ENCODE results near the gene PDE4D.

PDE4D gene

DNA sequence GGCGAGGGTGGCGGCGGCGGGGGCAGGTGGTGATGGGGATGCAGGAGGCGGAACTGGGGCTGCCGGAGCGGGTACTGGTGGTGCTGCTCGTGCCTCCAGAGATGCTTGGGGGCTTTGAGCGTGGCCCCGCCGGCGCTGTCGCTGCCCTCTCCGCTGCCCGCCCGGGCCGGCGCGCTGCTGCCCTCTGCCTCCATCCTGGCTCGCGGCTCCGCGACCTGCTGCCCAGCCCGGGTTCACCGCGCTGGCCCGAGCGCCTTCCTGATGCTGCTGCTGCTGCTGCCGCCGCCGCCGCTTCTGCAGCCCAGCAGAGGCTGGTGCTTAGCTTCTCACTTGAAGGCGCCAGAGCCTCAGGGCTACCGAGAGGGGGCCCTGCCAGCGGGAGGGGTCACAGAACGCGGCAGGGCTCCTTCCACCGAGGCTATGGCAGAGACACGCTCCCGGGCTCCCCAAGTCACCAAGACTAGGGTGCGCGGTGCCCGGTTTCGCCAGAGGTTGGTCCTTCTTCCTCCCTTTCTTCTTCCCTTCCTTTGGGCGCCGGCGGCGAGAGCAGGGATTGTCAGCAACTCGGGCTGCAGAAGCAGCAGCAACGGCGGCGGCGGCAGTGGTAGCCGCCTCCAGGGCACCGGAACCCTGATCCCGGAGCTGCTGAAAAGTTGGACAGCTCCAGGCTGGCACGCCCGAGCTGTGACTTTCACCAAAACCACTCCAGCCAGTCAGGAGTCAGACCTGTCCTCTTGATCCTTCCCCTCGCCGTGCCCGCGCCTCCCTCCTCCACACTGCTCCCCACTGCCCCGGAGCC, at the start of gene PDE4D:
TSS of gene PDE4D (minus strand) at position 298 of the 799 bp plus-strand sequence.
- H3K36me3 Mint-ChIP-seq (ENCODE audit: low read depth), result no peaks in the 10 kb centered on the region
- peak within 1 kb of the TSS; percentile 57 for H3K4me3 Mint-ChIP-seq
- H3K9me3 Mint-ChIP-seq, result no peaks in the 10 kb centered on the region
- H3K27me3 Mint-ChIP-seq, result peaks cover 36% of the 10 kb centered on the region
- intact Hi-C loops (cut with micrococcal nuclease), result no loop called here
- H3K4me1 Mint-ChIP-seq (ENCODE audit: low read depth), result peaks cover 18% of the 10 kb centered on the region
- no peak within 1 kb of the TSS for H3K27ac Mint-ChIP-seq

DNA sequence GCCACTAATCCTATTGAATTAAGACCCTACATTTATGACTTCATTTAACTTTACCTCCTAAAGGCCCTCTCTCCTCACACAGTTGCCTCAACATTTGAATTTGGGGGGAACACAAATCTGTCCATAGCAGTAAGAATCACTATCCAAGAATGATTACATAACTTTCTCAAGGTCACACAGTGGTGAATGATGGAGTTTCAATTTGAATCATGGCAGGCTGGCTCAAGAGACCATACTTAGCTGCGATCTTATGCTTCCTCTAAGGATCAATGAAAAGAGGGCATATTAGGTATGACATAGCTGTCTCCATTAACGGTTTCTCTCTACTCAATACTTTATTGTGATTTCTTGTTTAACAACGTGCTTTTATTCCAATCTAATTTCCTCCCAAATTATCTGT, 44.1 kb upstream of the PDE4D start:
- H3K27ac Mint-ChIP-seq, result no peak overlapping the region
- no peaks in the 10 kb centered on the region for H3K27me3 Mint-ChIP-seq
- no peaks in the 10 kb centered on the region for H3K4me1 Mint-ChIP-seq (ENCODE audit: low read depth)
- no peaks in the 10 kb centered on the region for H3K9me3 Mint-ChIP-seq
- no peaks in the 10 kb centered on the region for H3K36me3 Mint-ChIP-seq (ENCODE audit: low read depth)
- H3K4me3 Mint-ChIP-seq, result no peak overlapping the region
- intact Hi-C loops (cut with micrococcal nuclease), result no loop called here

DNA sequence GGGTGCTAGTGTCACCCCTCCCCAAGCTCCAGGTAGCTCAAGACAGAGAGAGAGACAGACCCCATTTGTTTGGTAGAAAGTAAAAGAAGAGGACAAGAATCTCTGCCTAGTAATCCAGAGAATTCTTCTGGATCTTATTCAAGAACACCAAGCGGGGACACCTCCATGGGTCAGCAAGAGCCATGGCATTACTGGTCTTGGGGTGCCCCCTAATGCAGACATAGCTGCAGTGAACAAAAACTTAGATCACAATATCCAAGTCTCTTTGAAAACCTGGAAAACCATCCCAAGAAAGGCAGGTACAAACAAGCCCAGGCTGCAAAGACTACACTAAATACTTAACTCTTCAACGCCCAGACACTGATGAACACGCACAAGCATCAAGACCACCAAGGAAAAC, 29.9 kb upstream of the PDE4D start:
- Mint-ChIP-seq H3K27ac (no peak overlapping the region), H3K36me3 (ENCODE audit: low read depth) (no peaks in the 10 kb centered on the region), H3K27me3 (no peaks in the 10 kb centered on the region), H3K4me3 (no peak overlapping the region), H3K9me3 (no peaks in the 10 kb centered on the region), H3K4me1 (ENCODE audit: low read depth) (no peaks in the 10 kb centered on the region)
- intact Hi-C loops (cut with micrococcal nuclease), result no loop called here

DNA sequence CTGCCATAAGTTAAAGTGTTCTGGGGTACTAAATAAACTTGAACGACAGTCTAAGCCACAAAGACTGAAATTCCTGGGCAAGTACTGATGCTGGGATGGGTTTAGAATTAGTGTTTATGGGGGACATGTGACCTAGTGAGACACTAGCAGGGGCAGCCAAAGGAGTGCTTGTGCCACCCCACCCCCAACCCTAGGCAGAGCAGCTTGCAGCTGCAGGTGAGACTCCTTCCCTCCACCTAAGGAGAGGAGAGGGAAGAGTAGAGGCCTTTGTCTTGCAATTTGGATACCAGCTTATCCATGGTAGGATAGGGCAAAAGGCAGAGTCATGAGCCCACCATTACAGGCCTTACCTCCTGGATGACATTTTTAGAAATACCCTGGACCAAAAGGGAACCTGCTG, 28.7 kb upstream of the PDE4D start:
- H3K27ac Mint-ChIP-seq, result no peak overlapping the region
- no peak overlapping the region for H3K4me3 Mint-ChIP-seq
- H3K9me3 Mint-ChIP-seq, result no peaks in the 10 kb centered on the region
- intact Hi-C loops (cut with micrococcal nuclease), result no loop called here
- H3K4me1 Mint-ChIP-seq (ENCODE audit: low read depth), result no peaks in the 10 kb centered on the region
- no peaks in the 10 kb centered on the region for H3K27me3 Mint-ChIP-seq
- no peaks in the 10 kb centered on the region for H3K36me3 Mint-ChIP-seq (ENCODE audit: low read depth)

DNA sequence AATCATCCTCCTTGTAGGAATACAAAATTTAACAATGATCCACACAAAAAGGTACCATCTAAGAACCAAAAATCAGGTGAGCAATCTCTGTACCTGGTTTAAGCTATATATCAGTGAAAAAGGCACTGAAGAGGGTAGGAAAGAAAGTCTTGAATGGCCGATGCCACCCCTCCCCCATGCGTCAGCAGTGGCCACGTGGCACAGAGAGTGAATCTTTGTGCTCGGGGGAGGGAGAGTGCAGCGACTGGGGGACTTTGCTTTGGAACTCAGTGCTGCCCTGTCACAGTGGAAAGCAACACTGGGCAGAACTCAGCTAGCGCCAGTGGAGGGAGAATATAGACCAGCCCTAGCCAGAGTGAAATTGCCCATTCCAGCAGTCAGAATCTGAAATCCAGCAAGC, 28.3 kb upstream of the PDE4D start:
- Mint-ChIP-seq H3K27ac (no peak overlapping the region), H3K9me3 (no peaks in the 10 kb centered on the region), H3K36me3 (ENCODE audit: low read depth) (no peaks in the 10 kb centered on the region), H3K27me3 (no peaks in the 10 kb centered on the region), H3K4me1 (ENCODE audit: low read depth) (no peaks in the 10 kb centered on the region), H3K4me3 (no peak overlapping the region)
- intact Hi-C loops (cut with micrococcal nuclease), result no loop called here

DNA sequence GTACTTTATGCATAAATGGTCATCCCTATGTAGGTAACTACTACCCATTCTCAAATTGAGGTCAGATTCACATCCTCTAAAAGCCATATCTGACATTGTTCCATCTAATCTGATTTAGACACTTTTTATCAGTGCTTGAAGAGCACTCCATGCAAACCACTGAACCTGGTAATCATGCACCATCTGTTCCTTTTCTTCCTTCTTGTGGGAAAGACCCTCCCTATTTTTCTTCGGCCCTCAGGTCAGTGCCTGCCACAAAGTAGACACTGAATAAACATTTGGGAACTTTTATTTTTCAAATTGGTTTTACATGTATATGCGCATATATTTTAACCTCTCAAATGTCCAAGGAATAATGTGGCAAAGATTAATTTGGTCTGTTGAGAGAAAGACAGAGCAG, 26.0 kb upstream of the PDE4D start:
- no peak overlapping the region for H3K4me3 Mint-ChIP-seq
- no peaks in the 10 kb centered on the region for H3K9me3 Mint-ChIP-seq
- no peaks in the 10 kb centered on the region for H3K36me3 Mint-ChIP-seq (ENCODE audit: low read depth)
- H3K27me3 Mint-ChIP-seq, result no peaks in the 10 kb centered on the region
- intact Hi-C loops (cut with micrococcal nuclease), result no loop called here
- H3K27ac Mint-ChIP-seq, result no peak overlapping the region
- no peaks in the 10 kb centered on the region for H3K4me1 Mint-ChIP-seq (ENCODE audit: low read depth)

DNA sequence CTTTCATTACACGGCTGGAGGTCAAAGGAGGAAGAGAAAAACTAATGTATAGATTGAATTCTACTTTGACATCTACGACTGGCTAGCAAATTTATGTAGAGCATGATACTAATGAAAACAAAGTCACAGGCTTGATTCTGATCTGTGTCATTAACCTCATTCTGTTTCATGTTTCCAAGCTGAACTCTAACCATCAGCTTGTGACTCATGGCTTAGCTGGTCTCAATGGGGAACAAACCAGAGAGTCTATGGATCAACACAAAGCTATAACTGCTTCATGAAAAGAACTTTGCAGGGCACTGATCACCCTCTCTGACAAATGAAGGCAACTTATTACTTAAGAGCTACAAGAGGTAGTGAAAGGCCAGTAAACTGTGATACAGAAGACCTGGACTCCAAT, 23.6 kb upstream of the PDE4D start:
- no peaks in the 10 kb centered on the region for H3K27me3 Mint-ChIP-seq
- intact Hi-C loops (cut with micrococcal nuclease), result no loop called here
- H3K4me3 Mint-ChIP-seq, result no peak overlapping the region
- H3K36me3 Mint-ChIP-seq (ENCODE audit: low read depth), result no peaks in the 10 kb centered on the region
- no peaks in the 10 kb centered on the region for H3K4me1 Mint-ChIP-seq (ENCODE audit: low read depth)
- no peak overlapping the region for H3K27ac Mint-ChIP-seq
- no peaks in the 10 kb centered on the region for H3K9me3 Mint-ChIP-seq

DNA sequence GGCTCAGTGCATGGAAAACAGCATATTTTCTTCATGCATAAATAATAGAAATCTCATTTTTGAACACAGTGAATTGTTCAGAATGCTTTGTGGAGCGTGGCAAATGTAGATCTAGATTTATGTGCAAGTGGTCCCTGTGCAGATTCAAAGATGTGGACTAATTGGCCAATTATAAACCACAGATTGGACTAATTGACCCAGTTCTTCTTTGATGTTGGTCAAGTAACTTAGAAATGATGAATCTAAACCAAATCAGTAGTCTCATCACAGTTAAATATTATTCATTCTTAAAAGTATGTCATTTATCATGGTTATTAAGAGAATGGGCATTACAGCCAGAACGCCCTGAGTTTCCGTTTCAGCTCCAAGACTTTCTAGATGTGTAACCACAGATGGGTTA, 11.7 kb upstream of the PDE4D start:
- Mint-ChIP-seq H3K27me3 (no peaks in the 10 kb centered on the region), H3K4me1 (ENCODE audit: low read depth) (no peaks in the 10 kb centered on the region), H3K36me3 (ENCODE audit: low read depth) (no peaks in the 10 kb centered on the region), H3K9me3 (no peaks in the 10 kb centered on the region), H3K27ac (no peak overlapping the region), H3K4me3 (no peak overlapping the region)
- intact Hi-C loops (cut with micrococcal nuclease), result no loop called here

DNA sequence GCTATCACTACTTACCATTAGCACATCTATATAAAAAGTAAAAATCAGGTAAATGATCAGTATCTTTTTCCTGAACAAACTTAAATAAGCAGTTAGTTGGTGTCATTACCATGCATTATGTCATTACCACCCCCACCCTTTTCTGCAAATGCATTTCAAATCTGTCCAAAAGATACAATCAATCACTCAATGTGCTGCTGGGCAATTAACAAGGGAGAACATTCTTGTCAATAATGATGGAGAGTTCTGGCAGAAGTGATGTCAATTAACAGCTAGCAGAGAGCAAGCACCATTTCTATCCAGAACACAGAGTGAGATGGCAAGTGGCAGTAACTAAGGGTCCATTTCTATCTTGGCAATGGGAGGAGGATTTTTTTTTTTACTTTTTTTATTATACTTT, 3.5 kb upstream of the PDE4D start:
- Mint-ChIP-seq H3K4me1 (ENCODE audit: low read depth) (peaks cover 18% of the 10 kb centered on the region), H3K36me3 (ENCODE audit: low read depth) (no peaks in the 10 kb centered on the region), H3K27me3 (peaks cover 30% of the 10 kb centered on the region), H3K27ac (no peak overlapping the region), H3K4me3 (no peak overlapping the region), H3K9me3 (no peaks in the 10 kb centered on the region)
- intact Hi-C loops (cut with micrococcal nuclease), result no loop called here

DNA sequence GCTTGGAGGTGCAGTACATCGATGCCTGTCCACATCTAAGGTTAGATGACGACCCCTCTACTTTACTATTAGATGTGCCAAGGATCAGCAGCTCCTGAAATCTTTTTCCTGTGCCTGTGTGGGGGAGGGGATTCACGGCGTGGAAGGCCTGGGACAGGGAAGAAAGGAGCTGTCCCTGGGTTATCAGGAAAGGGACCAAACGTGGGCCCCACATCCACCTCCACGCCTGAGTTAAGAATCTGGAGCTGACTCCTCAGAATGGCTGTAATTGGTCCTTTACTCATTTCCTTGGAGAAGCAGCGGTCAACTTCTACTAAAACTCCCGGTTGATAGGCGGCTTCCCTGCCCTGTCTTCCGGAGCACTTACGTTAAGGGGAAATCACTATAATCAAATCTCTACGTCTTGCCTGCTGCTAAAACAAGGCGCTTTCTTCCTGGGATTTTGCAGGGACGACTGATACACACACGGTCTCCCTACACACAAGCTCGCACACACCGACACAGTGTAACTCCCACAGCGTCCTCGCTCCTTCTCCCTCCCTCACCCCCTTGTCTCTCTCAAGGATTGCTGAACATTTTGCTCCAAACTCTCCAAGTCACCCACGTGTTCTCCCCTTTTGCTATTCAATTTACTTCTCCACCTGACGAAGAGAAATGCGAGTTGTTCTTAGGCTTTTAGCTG, 1.4 kb downstream of the PDE4D start:
- peaks cover 18% of the 10 kb centered on the region for H3K4me1 Mint-ChIP-seq (ENCODE audit: low read depth)
- no peaks in the 10 kb centered on the region for H3K36me3 Mint-ChIP-seq (ENCODE audit: low read depth)
- intact Hi-C loops (cut with micrococcal nuclease), result no loop called here
- H3K4me3 Mint-ChIP-seq, result no peak overlapping the region
- H3K27me3 Mint-ChIP-seq, result peaks cover 36% of the 10 kb centered on the region
- no peaks in the 10 kb centered on the region for H3K9me3 Mint-ChIP-seq
- H3K27ac Mint-ChIP-seq, result no peak overlapping the region

DNA sequence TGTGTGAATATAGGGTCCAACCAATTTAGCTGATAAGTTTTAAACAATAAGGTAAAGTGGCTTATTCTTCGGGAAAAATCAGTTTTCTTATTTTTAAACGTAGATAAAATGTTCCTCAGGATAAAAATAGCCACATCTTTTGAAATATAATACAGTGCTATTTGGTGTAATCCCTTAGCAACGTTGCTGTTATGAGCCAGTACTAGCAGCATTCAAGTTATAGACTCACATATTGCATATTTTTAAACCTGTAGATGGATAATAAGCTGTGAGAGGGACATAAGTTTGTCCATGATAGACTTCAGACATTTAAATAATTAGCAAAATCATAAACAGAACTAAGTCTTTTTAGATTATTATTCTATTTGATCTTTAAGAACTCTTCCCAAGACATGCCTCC, 6.3 kb downstream of the PDE4D start:
- Mint-ChIP-seq H3K9me3 (no peaks in the 10 kb centered on the region), H3K27ac (no peak overlapping the region)
- intact Hi-C loops (cut with micrococcal nuclease), result no loop called here

DNA sequence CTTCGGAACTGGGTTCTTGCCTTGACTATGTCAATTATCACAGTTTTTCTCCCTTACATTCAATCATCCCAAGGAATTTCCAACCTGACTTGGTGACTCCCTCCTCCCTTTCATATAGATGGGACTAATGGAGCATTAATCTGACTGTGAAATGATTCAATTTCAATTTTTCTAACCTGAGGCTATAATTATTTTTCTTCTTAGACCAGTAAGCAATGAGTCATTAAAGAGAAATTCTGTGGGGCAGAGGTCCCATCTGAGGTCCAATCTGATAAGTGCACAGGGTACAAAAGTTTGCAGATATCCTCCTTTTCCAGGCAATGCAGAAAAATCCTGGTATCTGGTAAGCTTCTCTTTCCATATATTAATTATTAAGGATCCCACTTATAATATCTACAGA, 18.9 kb downstream of the PDE4D start:
- Mint-ChIP-seq H3K9me3 (no peaks in the 10 kb centered on the region), H3K36me3 (ENCODE audit: low read depth) (no peaks in the 10 kb centered on the region), H3K4me3 (no peak overlapping the region), H3K27ac (no peak overlapping the region), H3K4me1 (ENCODE audit: low read depth) (peaks cover 6% of the 10 kb centered on the region), H3K27me3 (no peaks in the 10 kb centered on the region)
- intact Hi-C loops (cut with micrococcal nuclease), result no loop called here

More for the DNA sequence above, 6.3 kb downstream of the PDE4D start:
- Mint-ChIP-seq H3K27me3 (peaks cover 8% of the 10 kb centered on the region), H3K4me3 (no peak overlapping the region), H3K36me3 (ENCODE audit: low read depth) (no peaks in the 10 kb centered on the region), H3K4me1 (ENCODE audit: low read depth) (peaks cover 3% of the 10 kb centered on the region)

DNA sequence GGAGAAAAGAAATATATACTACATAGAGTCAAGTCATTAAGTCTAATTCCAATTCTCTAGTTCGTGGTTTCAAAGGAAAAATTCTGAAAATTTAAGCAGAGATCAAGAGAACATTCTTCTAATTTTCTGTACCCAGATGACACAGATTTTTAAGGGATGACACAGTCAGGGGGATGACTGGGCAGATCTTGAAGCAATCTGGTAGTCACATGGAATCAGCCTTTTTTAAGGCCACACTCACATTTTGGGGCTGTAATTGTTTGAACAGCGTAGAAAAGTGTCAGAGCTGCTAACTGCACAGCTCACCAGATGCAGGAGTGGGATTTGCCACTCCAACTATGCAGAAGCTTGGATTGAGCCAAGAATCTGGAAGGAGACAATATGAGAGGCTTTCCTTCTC, 20.4 kb downstream of the PDE4D start:
- intact Hi-C loops (cut with micrococcal nuclease), result no loop called here
- no peaks in the 10 kb centered on the region for H3K27me3 Mint-ChIP-seq
- no peaks in the 10 kb centered on the region for H3K9me3 Mint-ChIP-seq
- no peak overlapping the region for H3K27ac Mint-ChIP-seq
- peaks cover 5% of the 10 kb centered on the region for H3K4me1 Mint-ChIP-seq (ENCODE audit: low read depth)
- H3K4me3 Mint-ChIP-seq, result no peak overlapping the region
- no peaks in the 10 kb centered on the region for H3K36me3 Mint-ChIP-seq (ENCODE audit: low read depth)

DNA sequence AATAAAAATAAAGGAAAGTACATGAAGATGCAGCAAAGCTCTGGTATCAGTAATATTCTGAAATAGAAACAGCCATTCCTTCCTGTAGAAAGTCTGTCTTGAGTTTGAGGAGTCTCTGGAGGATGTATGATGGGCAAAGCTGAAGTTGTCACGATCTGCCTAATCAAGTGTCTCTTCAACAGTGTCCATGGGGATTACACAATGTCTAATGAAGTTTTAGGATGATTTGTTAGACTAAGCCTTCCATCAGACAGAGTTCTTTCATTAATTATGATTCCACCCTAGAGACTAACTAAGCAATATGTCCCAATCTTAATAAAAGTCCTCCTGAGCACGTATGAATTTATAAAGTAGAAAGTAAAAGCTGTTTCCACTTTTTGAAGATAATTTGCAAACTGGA, 26.9 kb downstream of the PDE4D start:
- no peaks in the 10 kb centered on the region for H3K27me3 Mint-ChIP-seq
- no peak overlapping the region for H3K4me3 Mint-ChIP-seq
- no peaks in the 10 kb centered on the region for H3K4me1 Mint-ChIP-seq (ENCODE audit: low read depth)
- no peak overlapping the region for H3K27ac Mint-ChIP-seq
- H3K9me3 Mint-ChIP-seq, result no peaks in the 10 kb centered on the region
- H3K36me3 Mint-ChIP-seq (ENCODE audit: low read depth), result no peaks in the 10 kb centered on the region
- intact Hi-C loops (cut with micrococcal nuclease), result no loop called here

DNA sequence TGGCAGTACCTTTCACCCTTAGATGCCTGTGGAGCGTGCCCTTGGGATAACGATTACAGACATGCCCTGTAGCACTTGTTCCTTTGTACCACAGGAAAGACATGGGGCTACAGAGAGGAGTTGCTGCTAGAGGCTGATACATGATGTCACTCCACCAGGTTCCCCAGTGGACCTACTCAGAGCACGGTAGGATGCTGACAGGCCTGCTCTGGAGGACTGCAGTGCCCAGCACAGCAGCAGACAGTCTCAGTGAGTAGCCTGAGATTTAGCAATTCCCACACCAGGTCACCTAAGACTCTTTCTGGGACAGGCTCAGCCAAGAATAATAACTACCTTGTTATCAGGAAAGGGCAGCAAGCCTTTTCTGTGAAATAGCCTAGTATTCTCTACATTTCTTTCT, 28.8 kb downstream of the PDE4D start:
- no peak overlapping the region for H3K4me3 Mint-ChIP-seq
- H3K4me1 Mint-ChIP-seq (ENCODE audit: low read depth), result no peaks in the 10 kb centered on the region
- no peaks in the 10 kb centered on the region for H3K36me3 Mint-ChIP-seq (ENCODE audit: low read depth)
- no peaks in the 10 kb centered on the region for H3K27me3 Mint-ChIP-seq
- intact Hi-C loops (cut with micrococcal nuclease), result no loop called here
- no peaks in the 10 kb centered on the region for H3K9me3 Mint-ChIP-seq
- H3K27ac Mint-ChIP-seq, result no peak overlapping the region

Data from dendritic cell treated with granulocyte-macrophage colony-stimulating factor and Interleukin-4, amounts not matched to agents 40 ng/mL and 50 ng/mL, for 4 days (primary cell).